Adrenal gland (tissue), 12 donors: Measurements from ENCODE around the gene PIGO. TPM values are rescaled to one million over a fixed set of nuclear protein-coding genes. Genes with fewer than 3 reads are reported as not detected.
A peak's percentile ranks its signal among the peaks of the same experiment; 100 is the strongest.

Experiments
- DNase-seq, 7 donors: peaks; one replicate each; pipeline ENCODE4 v3.0.0-alpha.2; 2019 to 2020
- H3K27ac ChIP-seq, 5 donors: fragments of 200-600 bp; sonication (generic) in 4 of 5; 1 replicate in 3 of 5; 2 replicates in 2 of 5; pipeline versions ENCODE4 v1.5.1 to v1.8.0; 2016 to 2020; ENCODE audit warnings: mild to moderate bottlenecking in 1 of 5
- H3K27me3 ChIP-seq: fragments of 200-600 bp; 2 replicates; pipeline ENCODE4 v1.8.0; 2021
- H3K36me3 ChIP-seq, 2 donors: fragments of 200-600 bp; replicated peaks in 1 of 2; 1 replicate in 1 of 2; 2 replicates in 1 of 2; pipeline versions ENCODE4 v1.5.1 to v1.8.0; 2018 to 2022
- H3K4me1 ChIP-seq, 2 donors: fragments of 200-600 bp; replicated peaks in 1 of 2; 1 replicate in 1 of 2; 2 replicates in 1 of 2; pipeline versions ENCODE4 v1.5.1 to v1.8.0; 2018 to 2021
- H3K4me3 ChIP-seq, 4 donors: fragments of 200-600 bp; sonication (generic) in 3 of 4; one replicate each; pipeline ENCODE4 v1.5.1; 2016 to 2018
- H3K9me3 ChIP-seq, 3 donors: fragments of 200-600 bp; sonication (generic) in 1 of 3; replicated peaks in 1 of 3; 1 replicate in 2 of 3; 2 replicates in 1 of 3; pipeline versions ENCODE4 v1.5.1 to v1.8.0; 2016 to 2021
- POLR2A ChIP-seq, 2 donors: fragments of 450-650 bp; IDR thresholded peaks; one replicate each; pipeline ENCODE4 v1.6.1; 2017; ENCODE audit warnings: antibody characterized with exemption in 2 of 2, mild to moderate bottlenecking in 2 of 2, moderate library complexity in 1 of 2
- WGBS, 4 donors: extraction: QIAGEN DNeasy Blood & Tissue Kit in 2 of 4; methylation state at CpG; one replicate each; pipeline versions ENCODE4 v1.1.5 to v1.1.7; 2013 to 2017; 5-methylcytosine and 5-hydroxymethylcytosine counted together
- intact Hi-C, 2 donors: fragments of 100-400 bp; cut with DNase I; formaldehyde crosslinking; loops; one replicate each; pipeline versions ENCODE4 v1.14.1 to v1.15.0; 2022 to 2023
- polyA plus RNA-seq, 3 donors: library from polyadenylated mRNA; stranded (reverse); fragments of 200-250 nt in 2 of 3; fragments of 350-450 nt in 1 of 3; fragmentation: Illumina TruSeq in 1 of 3; extraction: RNeasy Lipid Tissue Mini Kit (QIAGEN cat#74804) in 1 of 3; gene quantifications; one replicate each; pipeline ENCODE4 v1.2.3, GENCODE V29; 2013 to 2014
- total RNA-seq, 9 donors: library from RNA; depleted of rRNA in 4 of 9; stranded (reverse); fragments of >200 nt in 4 of 9; fragments of 120-200 nt in 1 of 9; fragmentation: NEBNext Ultra II Directional in 1 of 9; extraction: Animal tissue kit (Norgen Biotek cat#: 25700) in 1 of 9; gene quantifications; one replicate each; pipeline versions ENCODE4 v1.1.0 to v1.2.4, GENCODE V29; 2013 to 2023
- TF ChIP-seq, protein P1 (sequence below), 6 experiments: fragments of 450-650 bp in 4 of 6; fragments of 200-600 bp in 2 of 6; sonication (generic) in 1 of 6; IDR thresholded peaks; 1 replicate in 5 of 6; 2 replicates in 1 of 6; pipeline versions ENCODE4 v1.5.1 to v1.8.0; 2016 to 2021; ENCODE audit warnings: antibody characterized with exemption in 6 of 6, mild to moderate bottlenecking in 2 of 6, moderate library complexity in 1 of 6
- donor health status: healthy with polysubstance abuse.
- donor health status: Bipolar disorder and iron deficiency.
- donor health status: DM: yes; HTN: yes; CAD: no.
- donor health status: DM: no; HTN: no; CAD: no.
- donor health status: DM: no; HTN: no; CAD: no.
- donor health status: DM: yes; HTN: yes; CAD: no.

PIGO gene
- total and polyA plus RNA-seq, 12 donors: 19.7 to 37.4 (median 28.9) TPM

DNA sequence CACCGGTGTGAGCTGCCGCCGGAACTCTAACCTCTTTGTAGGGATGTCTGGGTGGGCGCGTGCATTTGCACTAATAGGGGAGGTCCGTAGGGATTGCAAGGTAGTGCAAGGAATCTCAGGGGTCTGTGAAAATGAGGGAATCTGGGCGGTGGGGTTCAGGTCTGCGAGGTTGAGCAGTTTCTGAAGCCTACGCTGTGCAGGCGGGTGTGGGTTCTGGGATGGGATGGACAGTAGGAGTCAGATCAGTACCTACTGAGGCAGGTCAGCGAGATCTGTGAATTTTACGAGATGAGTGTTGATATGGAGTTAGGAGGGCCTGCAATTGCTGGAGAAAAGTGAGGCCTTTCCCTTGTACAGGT, 20.1 kb upstream of the PIGO start:
- Histone ChIP-seq H3K27me3 (no peaks in the 10 kb centered on the region), H3K27ac (peak overlapping the region in 4 of 5 donors; percentile 75 to 83 (median 76)), H3K4me3 (peak overlapping the region in 2 of 4 donors; percentile 45 to 52), H3K9me3 (no peaks in the 10 kb centered on the region), H3K4me1 (peaks cover 30 to 47% of the 10 kb centered on the region in 2 donors), H3K36me3 (no peaks in the 10 kb centered on the region)
- intact Hi-C loops: loop anchor here (2.0 to 5.0 kb wide), 4 partner anchors 140 to 361 kb away; no protein-coding TSS in a partner anchor
- no peak for DNase-seq
- no peak for TF ChIP-seq POLR2A (IDR thresholded peaks at IDR 0.05)
- TF ChIP-seq, protein P1, sequence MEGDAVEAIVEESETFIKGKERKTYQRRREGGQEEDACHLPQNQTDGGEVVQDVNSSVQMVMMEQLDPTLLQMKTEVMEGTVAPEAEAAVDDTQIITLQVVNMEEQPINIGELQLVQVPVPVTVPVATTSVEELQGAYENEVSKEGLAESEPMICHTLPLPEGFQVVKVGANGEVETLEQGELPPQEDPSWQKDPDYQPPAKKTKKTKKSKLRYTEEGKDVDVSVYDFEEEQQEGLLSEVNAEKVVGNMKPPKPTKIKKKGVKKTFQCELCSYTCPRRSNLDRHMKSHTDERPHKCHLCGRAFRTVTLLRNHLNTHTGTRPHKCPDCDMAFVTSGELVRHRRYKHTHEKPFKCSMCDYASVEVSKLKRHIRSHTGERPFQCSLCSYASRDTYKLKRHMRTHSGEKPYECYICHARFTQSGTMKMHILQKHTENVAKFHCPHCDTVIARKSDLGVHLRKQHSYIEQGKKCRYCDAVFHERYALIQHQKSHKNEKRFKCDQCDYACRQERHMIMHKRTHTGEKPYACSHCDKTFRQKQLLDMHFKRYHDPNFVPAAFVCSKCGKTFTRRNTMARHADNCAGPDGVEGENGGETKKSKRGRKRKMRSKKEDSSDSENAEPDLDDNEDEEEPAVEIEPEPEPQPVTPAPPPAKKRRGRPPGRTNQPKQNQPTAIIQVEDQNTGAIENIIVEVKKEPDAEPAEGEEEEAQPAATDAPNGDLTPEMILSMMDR (IDR thresholded peaks at IDR 0.05): no peak
- WGBS, 4 donors: 0% methylated on average over 10 to 12 of the region's 12 CpGs

DNA sequence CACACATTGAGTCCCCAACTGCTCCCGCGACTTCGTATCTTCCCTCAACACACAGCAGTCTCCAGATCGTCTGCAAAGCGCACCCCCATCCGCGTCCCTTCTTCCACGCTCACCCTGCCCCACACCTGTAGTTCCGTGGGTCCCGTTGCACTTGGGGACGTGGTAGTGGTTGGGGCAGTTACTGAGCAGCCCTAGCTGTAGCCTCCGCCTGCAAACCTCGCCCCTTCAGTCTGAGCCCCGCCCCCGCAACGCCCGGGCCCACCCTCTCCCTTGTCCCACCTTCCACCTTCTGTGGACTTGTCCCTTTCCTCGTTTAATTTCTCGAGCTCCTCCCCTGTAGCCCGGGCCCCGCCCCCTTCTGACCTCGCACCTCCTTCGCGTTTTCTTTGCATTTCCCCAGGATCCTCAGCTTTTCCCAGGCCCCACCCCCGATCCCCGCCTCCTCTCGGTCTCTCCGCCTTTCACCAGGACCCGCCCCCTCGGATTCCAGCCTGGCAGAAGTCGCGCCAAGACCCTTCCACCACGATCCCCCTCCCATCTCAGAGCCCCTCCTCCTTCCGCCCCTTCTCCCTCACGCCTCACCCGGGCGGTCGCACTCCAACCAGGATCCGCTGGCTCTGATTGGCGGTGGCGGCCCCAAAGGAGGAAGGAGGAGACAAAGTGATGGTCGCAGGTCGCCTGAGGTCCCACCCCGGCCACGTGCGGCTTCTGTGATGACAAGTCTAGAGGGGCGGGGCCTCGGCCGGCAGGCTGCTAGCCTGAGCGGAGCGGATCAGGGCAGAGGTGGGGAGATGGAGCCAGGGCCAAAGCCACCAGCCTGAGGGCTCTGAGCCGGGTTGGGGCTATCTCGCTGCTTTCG, 19.5 kb upstream of the PIGO start, which contains the start of gene ATOSB:
ATOSB (minus strand) TSS at position 183 of the 859 bp plus-strand sequence. CDS start 7,588 bp downstream, outside the sequence.
- peak; percentile 95 to 99 (median 98) for DNase-seq
- TF ChIP-seq, protein P1 (IDR thresholded peaks at IDR 0.05): no peak
- TF ChIP-seq POLR2A (IDR thresholded peaks at IDR 0.05): peak; percentile 31 to 60
- no peaks in the 10 kb centered on the region for H3K27me3 ChIP-seq
- H3K4me3 ChIP-seq: peak within 1 kb of the TSS; percentile 38 to 52 (median 48)
- intact Hi-C loops: loop anchor here (2.0 to 5.0 kb wide), 4 partner anchors 141 to 361 kb away; no protein-coding TSS in a partner anchor
- peak within 1 kb of the TSS; percentile 37 to 83 (median 75) for H3K27ac ChIP-seq
- no peaks in the 10 kb centered on the region for H3K9me3 ChIP-seq
- no peaks in the 10 kb centered on the region for H3K36me3 ChIP-seq
- peaks cover 30 to 50% of the 10 kb centered on the region in 2 donors for H3K4me1 ChIP-seq
- WGBS, 4 donors: 0 to 2% (median 1%) methylated on average over 32 to 54 of the region's 54 CpGs

DNA sequence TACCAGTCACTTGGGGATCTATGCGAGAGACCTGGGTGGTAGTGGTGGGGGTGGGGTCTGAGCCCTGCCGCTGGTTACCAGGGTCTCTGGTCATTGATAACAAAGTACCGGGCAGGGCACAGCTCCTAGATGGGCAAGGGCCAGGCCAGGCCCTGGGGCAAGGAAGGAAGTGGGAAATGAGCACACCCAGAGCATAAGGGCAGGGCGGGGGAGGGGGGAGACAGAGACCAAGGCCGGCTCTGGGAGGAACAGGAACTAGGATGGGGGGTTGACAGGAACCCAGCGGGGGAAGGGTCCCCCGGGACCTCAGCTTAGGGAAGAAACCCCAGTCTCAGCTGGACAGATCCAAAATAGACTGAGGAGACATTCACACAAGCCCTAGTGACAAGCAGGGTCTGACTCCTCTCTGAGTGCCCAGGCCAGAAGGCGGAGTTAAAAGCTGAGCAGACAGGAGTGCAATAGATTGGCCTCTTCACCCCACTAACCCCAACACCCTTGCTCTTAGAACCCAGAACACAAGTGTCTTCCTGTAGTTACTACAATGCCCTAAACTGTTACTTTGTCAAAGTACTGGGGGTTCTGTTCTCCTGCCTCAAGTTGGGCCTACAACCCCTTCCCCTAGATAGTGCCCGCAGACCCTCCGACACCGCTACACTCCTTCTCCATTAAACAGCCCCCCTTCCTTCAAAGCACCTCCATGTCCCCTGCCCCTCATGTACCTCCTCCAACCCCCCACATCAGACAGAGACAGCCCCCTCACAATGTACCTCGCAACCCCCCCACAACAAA, 18.6 kb upstream of the PIGO start:
- H3K27ac ChIP-seq: peak overlapping the region; percentile 37 to 83 (median 75)
- H3K27me3 ChIP-seq: no peaks in the 10 kb centered on the region
- H3K9me3 ChIP-seq: no peaks in the 10 kb centered on the region
- TF ChIP-seq POLR2A (IDR thresholded peaks at IDR 0.05): peak in 1 of 2 donors; percentile 12
- TF ChIP-seq, protein P1 (IDR thresholded peaks at IDR 0.05): no peak
- intact Hi-C loops: loop anchor here in 1 of 2 donors (5.0 kb wide), 2 partner anchors 142 to 362 kb away; no protein-coding TSS in a partner anchor
- peak; percentile 65 to 78 (median 69) for DNase-seq
- peaks cover 38 to 59% of the 10 kb centered on the region in 2 donors for H3K4me1 ChIP-seq
- H3K36me3 ChIP-seq: no peaks in the 10 kb centered on the region
- H3K4me3 ChIP-seq: peak overlapping the region; percentile 36 to 52 (median 48)
- 21 to 27% (median 25%) methylated on average over 12 of the region's 12 CpGs for WGBS, 4 donors
